Tibial nerve (tissue), 4 donors: Measurements from ENCODE around the gene ZNF442. TPM values are rescaled to one million over a fixed set of nuclear protein-coding genes. Genes with fewer than 3 reads are reported as not detected.
A peak's percentile ranks its signal among the peaks of the same experiment; 100 is the strongest.

Experiments used
- DNase-seq, 2 donors: peaks; one replicate each; pipeline ENCODE4 v3.0.0-alpha.2; 2019; ENCODE audit warnings: low spot score in 2 of 2
- H3K27ac ChIP-seq, 4 donors: fragments of 200-600 bp; sonication (generic) in 3 of 4; one replicate each; pipeline ENCODE4 v1.5.1; 2017 to 2019; ENCODE audit warnings: mild to moderate bottlenecking in 1 of 4
- H3K27me3 ChIP-seq, 2 donors: fragments of 200-600 bp; sonication (generic) in 1 of 2; one replicate each; pipeline versions ENCODE4 v1.5.1 to v1.6.0; 2017 to 2019
- H3K36me3 ChIP-seq, 3 donors: fragments of 200-600 bp; sonication (generic); one replicate each; pipeline ENCODE4 v1.5.1; 2018 to 2019
- H3K4me1 ChIP-seq, 4 donors: fragments of 200-600 bp; sonication (generic) in 3 of 4; one replicate each; pipeline ENCODE4 v1.5.1; 2017 to 2019
- H3K4me3 ChIP-seq, 4 donors: fragments of 200-600 bp; sonication (generic) in 3 of 4; one replicate each; pipeline ENCODE4 v1.5.1; 2017 to 2019; ENCODE audit warnings: mild to moderate bottlenecking in 1 of 4, moderate library complexity in 1 of 4
- H3K9me3 ChIP-seq, 4 donors: fragments of 200-600 bp; sonication (generic) in 3 of 4; one replicate each; pipeline ENCODE4 v1.5.1; 2017 to 2019
- EP300 ChIP-seq, 2 donors: sonication (generic); formaldehyde crosslinking; IDR thresholded peaks; one replicate each; pipeline ENCODE4 v1.6.1; 2017; ENCODE audit warnings: antibody characterized with exemption in 2 of 2, mild to moderate bottlenecking in 1 of 2
- POLR2A ChIP-seq, 2 donors: fragments of 450-650 bp; IDR thresholded peaks; one replicate each; pipeline ENCODE4 v1.6.1; 2017; ENCODE audit warnings: antibody characterized with exemption in 2 of 2, mild to moderate bottlenecking in 2 of 2, moderate library complexity in 2 of 2
- WGBS, 2 donors: methylation state at CpG; one replicate each; pipeline ENCODE4 v1.1.5; 2018; 5-methylcytosine and 5-hydroxymethylcytosine counted together
- total RNA-seq, 4 donors: library from RNA; depleted of rRNA; stranded (reverse); fragments of >200 nt; gene quantifications; one replicate each; pipeline ENCODE4 v1.1.0, GENCODE V29; 2016
- TF ChIP-seq, protein P1 (sequence below), 5 experiments: fragments of 200-600 bp in 3 of 5; fragments of 450-650 bp in 2 of 5; sonication (generic) in 3 of 5; IDR thresholded peaks; one replicate each; pipeline ENCODE4 v1.5.1; 2016 to 2019; ENCODE audit warnings: antibody characterized with exemption in 5 of 5, mild to moderate bottlenecking in 3 of 5, moderate library complexity in 2 of 5

Gene ZNF442
- total RNA-seq, 4 donors from 2014 or later, result 3.6 to 4.3 (median 4.1) TPM

DNA sequence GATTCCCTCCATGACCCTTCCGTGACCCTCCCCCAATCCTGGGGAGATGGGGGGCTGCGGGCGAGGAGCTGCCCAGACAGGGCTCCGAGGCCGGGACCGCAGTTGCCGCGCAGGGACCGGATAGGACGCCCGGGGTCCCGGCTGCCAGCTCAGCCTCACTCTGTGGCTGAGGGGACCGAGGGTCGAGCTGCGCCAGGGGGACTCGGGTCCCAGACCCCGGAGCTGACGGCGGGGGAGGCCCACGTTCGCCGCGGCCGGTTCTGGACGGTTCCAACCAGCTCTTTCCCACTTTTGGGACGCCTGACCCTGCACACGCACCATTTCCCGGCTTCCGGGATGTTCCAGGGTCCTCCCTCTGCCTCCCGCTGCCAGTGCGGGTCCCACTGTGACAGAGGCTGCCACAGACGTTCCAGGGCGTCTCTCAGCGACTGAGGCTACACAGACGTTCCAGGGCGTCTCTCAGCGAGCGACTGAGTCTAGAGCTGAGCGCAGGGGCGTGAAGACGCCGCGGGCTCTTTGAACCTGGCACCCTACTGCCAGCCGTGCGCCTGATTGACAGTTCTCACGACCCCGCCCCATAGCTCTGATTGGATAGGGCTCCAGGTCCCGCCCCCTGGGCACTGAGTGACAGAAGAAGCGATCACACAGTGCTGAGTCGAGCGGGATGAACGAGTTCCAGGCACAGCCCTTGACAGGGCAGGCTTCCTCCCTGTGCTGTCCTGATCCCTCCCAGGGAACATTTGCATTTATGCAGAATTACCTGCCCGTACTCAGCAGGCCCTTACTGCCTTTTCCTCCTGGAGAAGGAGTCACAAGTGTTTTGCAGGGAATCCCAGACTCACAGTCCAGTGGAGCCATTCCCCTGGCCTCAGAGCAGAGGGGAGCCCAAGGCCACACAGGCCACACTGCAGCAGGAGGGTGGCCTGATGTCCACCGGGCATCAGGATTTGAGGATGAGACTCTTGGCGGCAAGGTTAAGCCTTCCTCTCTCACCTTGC is 32.0 kb downstream of the ZNF442 start, which contains the start of gene ZNF563:
Gene ZNF563 (minus strand): TSS at position 472 of the 998 bp plus-strand sequence. CDS start 151 bp downstream, at position 321.
- H3K27ac ChIP-seq, result peak within 1 kb of the TSS; percentile 81 to 95 (median 87)
- TF ChIP-seq EP300 (IDR thresholded peaks at IDR 0.05) (peak in 1 of 2 donors; percentile 94), POLR2A (IDR thresholded peaks at IDR 0.05) (peak; percentile 82 to 88)
- TF ChIP-seq, protein P1, sequence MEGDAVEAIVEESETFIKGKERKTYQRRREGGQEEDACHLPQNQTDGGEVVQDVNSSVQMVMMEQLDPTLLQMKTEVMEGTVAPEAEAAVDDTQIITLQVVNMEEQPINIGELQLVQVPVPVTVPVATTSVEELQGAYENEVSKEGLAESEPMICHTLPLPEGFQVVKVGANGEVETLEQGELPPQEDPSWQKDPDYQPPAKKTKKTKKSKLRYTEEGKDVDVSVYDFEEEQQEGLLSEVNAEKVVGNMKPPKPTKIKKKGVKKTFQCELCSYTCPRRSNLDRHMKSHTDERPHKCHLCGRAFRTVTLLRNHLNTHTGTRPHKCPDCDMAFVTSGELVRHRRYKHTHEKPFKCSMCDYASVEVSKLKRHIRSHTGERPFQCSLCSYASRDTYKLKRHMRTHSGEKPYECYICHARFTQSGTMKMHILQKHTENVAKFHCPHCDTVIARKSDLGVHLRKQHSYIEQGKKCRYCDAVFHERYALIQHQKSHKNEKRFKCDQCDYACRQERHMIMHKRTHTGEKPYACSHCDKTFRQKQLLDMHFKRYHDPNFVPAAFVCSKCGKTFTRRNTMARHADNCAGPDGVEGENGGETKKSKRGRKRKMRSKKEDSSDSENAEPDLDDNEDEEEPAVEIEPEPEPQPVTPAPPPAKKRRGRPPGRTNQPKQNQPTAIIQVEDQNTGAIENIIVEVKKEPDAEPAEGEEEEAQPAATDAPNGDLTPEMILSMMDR (IDR thresholded peaks at IDR 0.05), result peak in 1 of 5 experiments; percentile 19
- H3K9me3 ChIP-seq, result no peaks in the 10 kb centered on the region
- no peaks in the 10 kb centered on the region for H3K36me3 ChIP-seq
- peak; percentile 98 to 100 for DNase-seq
- no peaks in the 10 kb centered on the region for H3K27me3 ChIP-seq
- WGBS, 2 donors, result 4% methylated on average over 15 to 28 of the region's 55 CpGs
- peaks cover 0 to 18% (median 3%) of the 10 kb centered on the region in 4 donors for H3K4me1 ChIP-seq
- H3K4me3 ChIP-seq, result peak within 1 kb of the TSS; percentile 63 to 89 (median 83)

DNA sequence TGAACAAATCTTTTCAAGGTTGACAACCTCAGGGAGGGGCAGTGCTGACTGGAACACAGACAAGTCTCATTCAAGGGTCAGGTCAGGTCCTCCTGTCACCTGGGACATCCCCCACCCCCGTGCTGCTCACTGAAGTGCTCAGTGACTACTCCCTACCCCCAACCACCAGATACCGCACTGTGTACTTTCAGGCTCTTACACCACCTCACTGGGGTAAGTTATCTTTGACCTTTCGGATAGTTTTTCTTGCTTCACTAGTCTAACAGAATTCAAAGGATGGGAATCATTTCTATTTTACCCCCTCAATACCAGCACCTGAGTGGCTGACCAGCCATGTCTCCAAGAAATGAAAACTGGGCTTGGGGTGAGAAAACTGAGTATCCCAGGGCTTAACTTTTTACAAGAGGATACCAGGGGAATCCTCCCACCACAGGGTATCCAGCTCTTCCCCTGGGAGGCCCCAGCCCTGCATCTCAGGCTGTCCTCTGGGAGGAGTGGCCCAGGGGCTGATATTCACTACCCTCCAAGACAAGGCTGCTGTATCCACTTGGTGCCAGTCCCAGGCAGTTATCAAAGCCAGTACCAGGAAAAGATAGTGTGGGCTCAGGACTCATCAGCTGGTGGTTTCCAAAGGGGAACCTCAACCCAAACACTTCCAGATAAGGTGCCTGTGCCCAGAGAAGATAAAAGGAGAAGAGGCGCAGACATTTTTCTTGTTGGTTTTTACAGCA is 34.1 kb downstream of the ZNF442 start:
- no peaks in the 10 kb centered on the region for H3K9me3 ChIP-seq
- no peak for DNase-seq
- H3K27ac ChIP-seq, result no peak overlapping the region
- H3K4me3 ChIP-seq, result no peak overlapping the region
- 77% methylated on average over 4 of the region's 4 CpGs for WGBS, 2 donors
- no peak for TF ChIP-seq POLR2A (IDR thresholded peaks at IDR 0.05)
- TF ChIP-seq EP300 (IDR thresholded peaks at IDR 0.05), result no peak
- TF ChIP-seq, protein P1 (IDR thresholded peaks at IDR 0.05), result no peak
- H3K36me3 ChIP-seq, result no peaks in the 10 kb centered on the region
- H3K4me1 ChIP-seq, result peaks cover 0 to 18% (median 3%) of the 10 kb centered on the region in 4 donors
- no peaks in the 10 kb centered on the region for H3K27me3 ChIP-seq

DNA sequence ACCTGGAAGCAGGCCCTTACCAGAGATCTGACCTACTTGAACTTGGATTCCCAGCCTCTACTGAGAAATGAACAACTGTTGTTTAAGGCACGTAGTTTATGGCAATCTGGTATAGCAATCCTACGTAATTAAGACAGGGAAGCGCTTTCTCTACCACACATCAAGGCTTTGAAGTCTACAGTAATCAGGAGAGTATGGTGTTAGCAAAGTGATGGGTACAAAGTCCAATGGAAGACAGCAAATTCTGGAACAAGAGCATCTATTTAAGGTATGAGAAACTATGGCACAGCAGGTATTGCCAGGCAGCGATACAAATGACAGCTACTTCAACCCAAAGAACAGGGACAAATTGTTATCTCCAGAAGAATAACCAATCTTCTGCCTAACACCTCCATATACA is 35.1 kb downstream of the ZNF442 start:
- Histone ChIP-seq H3K27me3 (no peaks in the 10 kb centered on the region), H3K36me3 (no peaks in the 10 kb centered on the region), H3K27ac (no peak overlapping the region), H3K9me3 (no peaks in the 10 kb centered on the region), H3K4me1 (peaks cover 0 to 18% (median 3%) of the 10 kb centered on the region in 4 donors), H3K4me3 (no peak overlapping the region)
- 85 to 97% methylated on average over 4 of the region's 4 CpGs for WGBS, 2 donors
- DNase-seq, result no peak
- TF ChIP-seq EP300 (IDR thresholded peaks at IDR 0.05) (no peak), POLR2A (IDR thresholded peaks at IDR 0.05) (no peak)
- TF ChIP-seq, protein P1 (IDR thresholded peaks at IDR 0.05), result no peak

DNA sequence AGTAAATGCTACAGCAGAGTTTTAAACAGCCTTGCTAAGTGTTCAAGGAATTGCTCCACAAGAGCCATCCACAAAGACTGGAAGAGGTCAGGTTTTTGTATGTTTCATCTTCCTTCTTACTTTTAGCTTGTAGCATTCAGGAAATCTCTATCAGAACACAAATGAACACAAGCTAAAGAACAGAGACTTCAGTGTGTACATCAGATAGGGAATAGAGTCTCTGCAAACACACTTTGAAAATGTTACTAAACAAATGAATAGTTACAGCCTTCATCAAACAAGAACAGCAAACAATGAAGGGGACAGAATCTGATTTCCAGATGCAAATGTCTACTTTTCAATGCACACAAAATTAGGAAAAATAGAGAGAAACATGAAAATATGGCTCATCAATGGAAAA is 39.8 kb downstream of the ZNF442 start:
- no peaks in the 10 kb centered on the region for H3K4me1 ChIP-seq
- H3K9me3 ChIP-seq, result peaks cover 0 to 10% (median 0%) of the 10 kb centered on the region in 4 donors
- H3K4me3 ChIP-seq, result no peak overlapping the region
- peaks cover 0 to 28% (median 2%) of the 10 kb centered on the region in 3 donors for H3K36me3 ChIP-seq
- no peak for DNase-seq
- no peaks in the 10 kb centered on the region for H3K27me3 ChIP-seq
- H3K27ac ChIP-seq, result no peak overlapping the region
- TF ChIP-seq POLR2A (IDR thresholded peaks at IDR 0.05), result no peak
- TF ChIP-seq, protein P1 (IDR thresholded peaks at IDR 0.05), result no peak
- TF ChIP-seq EP300 (IDR thresholded peaks at IDR 0.05), result no peak
